K562 (cell line): ENCODE data around the gene MRPL10. TPM values are rescaled to one million over a fixed set of nuclear protein-coding genes. Genes with fewer than 3 reads are reported as not detected.

Experiments used
- BCL6 ChIP-seq: fragments of 250-450 bp; sonication (Bioruptor Pico); IDR thresholded peaks from 2 replicates; pipeline ENCODE4 v1.4.0; 2020
- ETS1 ChIP-seq: conservative IDR thresholded peaks from 2 replicates; pipeline ENCODE4 v1.6.1; 2011; ENCODE audit warnings: low read depth, mild to moderate bottlenecking, low read length; ENCODE audit not compliant: control insufficient read depth
- FOXA1 ChIP-seq: fragments of 450-650 bp; IDR thresholded peaks from 2 replicates; pipeline ENCODE4 v1.6.1; 2016; ENCODE audit warnings: mild to moderate bottlenecking, borderline replicate concordance
- GATAD2A ChIP-seq: fragments of 450-650 bp; IDR thresholded peaks from 2 replicates; pipeline ENCODE4 v1.6.1; 2017
- GATAD2B ChIP-seq: fragments of 450-650 bp; IDR thresholded peaks from 2 replicates; pipeline ENCODE4 v1.6.1; 2017; ENCODE audit warnings: mild to moderate bottlenecking, borderline replicate concordance
- HINFP ChIP-seq: fragments of 450-650 bp; conservative IDR thresholded peaks from 2 replicates; pipeline ENCODE4 v1.6.1; 2016; ENCODE audit warnings: missing genetic modification characterization, low read depth, mild to moderate bottlenecking, control low read depth, missing compliant biosample characterization
- KDM1A ChIP-seq, 2 experiments: fragments of 450-650 bp; IDR thresholded peaks; 2 replicates each; pipeline ENCODE4 v1.6.1; 2016; ENCODE audit warnings: mild to moderate bottlenecking in 2 of 2
- POLR3A ChIP-seq: IDR thresholded peaks from 2 replicates; pipeline ENCODE4 v1.6.1; 2011; ENCODE audit warnings: borderline replicate concordance, mild to moderate bottlenecking, moderate library complexity; ENCODE audit not compliant: insufficient read length, insufficient read depth; ENCODE audit errors: extremely low read depth
- RBM14 ChIP-seq: fragments of 200-400 bp; formaldehyde crosslinking; IDR thresholded peaks from 2 replicates; pipeline ENCODE4 v1.6.1; 2018; ENCODE audit warnings: low read depth, mild to moderate bottlenecking, low read length, moderate library complexity, borderline replicate concordance; ENCODE audit not compliant: insufficient read depth
- YY1 ChIP-seq, 3 experiments: IDR thresholded peaks; 2 replicates each; pipeline ENCODE4 v1.6.1; 2011; ENCODE audit warnings: low read length in 2 of 3, mild to moderate bottlenecking in 2 of 3, moderate library complexity in 2 of 3, borderline replicate concordance in 1 of 3, control low read depth in 1 of 3, low read depth in 1 of 3; ENCODE audit not compliant: insufficient read depth in 3 of 3, insufficient replicate concordance in 2 of 3, control insufficient read depth in 1 of 3, insufficient read length in 1 of 3; ENCODE audit errors: extremely low read depth in 1 of 3
- ZBED1 ChIP-seq: IDR thresholded peaks from 2 replicates; pipeline ENCODE4 v1.6.1; 2014
- ZFPM2 ChIP-seq: fragments of 250-450 bp; sonication (Bioruptor Pico); IDR thresholded peaks from 2 replicates; pipeline ENCODE4 v1.5.1; 2022; ENCODE audit warnings: mild to moderate bottlenecking
- ZFX ChIP-seq: sonication (generic); formaldehyde crosslinking; IDR thresholded peaks from 2 replicates; pipeline ENCODE4 v1.8.0; 2022; ENCODE audit warnings: mild to moderate bottlenecking, missing genetic modification reagents, moderate library complexity
- ZNF184 ChIP-seq: sonication (generic); formaldehyde crosslinking; IDR thresholded peaks from 2 replicates; pipeline ENCODE4 v1.5.0; 2020; ENCODE audit warnings: missing genetic modification reagents
- ZNF282 ChIP-seq: sonication (generic); formaldehyde crosslinking; IDR thresholded peaks from 2 replicates; pipeline ENCODE4 v1.8.1; 2023; ENCODE audit warnings: missing genetic modification reagents
- ZNF609 ChIP-seq: sonication (generic); formaldehyde crosslinking; IDR thresholded peaks from 2 replicates; pipeline ENCODE4 v1.8.1; 2023; ENCODE audit warnings: missing genetic modification reagents, mild to moderate bottlenecking, borderline replicate concordance
- ZNF639 ChIP-seq, 2 experiments: fragments of 200-800 bp in 1 of 2; sonication (Bioruptor generic) in 1 of 2; sonication (generic) in 1 of 2; formaldehyde crosslinking in 1 of 2; IDR thresholded peaks in 1 of 2; conservative IDR thresholded peaks in 1 of 2; 2 replicates each; pipeline versions ENCODE4 v1.5.0 to v1.6.1; 2016 to 2020; ENCODE audit warnings: missing compliant biosample characterization in 1 of 2, missing genetic modification characterization in 1 of 2, missing genetic modification reagents in 1 of 2
- ZNF79 ChIP-seq: fragments of 250-450 bp; sonication (Bioruptor Pico); IDR thresholded peaks from 2 replicates; pipeline ENCODE4 v1.4.0; 2020; ENCODE audit warnings: low read depth, mild to moderate bottlenecking, moderate library complexity
- polyA plus RNA-seq, 8 experiments: library from polyadenylated mRNA; depleted of rRNA in 4 of 8; stranded (reverse) in 5 of 8; unstranded in 3 of 8; fragments of >200 nt; fragmentation: Nextera tagmentation in 2 of 8; fragmentation: Illumina TruSeq in 1 of 8; extraction: Ambion mirVana in 2 of 8; extraction: Trizol in 1 of 8; gene quantifications; 2 replicates each; pipeline versions ENCODE4 v1.2.1 to v1.2.3, GENCODE V29; 2011 to 2014; ENCODE audit warnings: inconsistent platforms in 1 of 8, missing spikeins in 1 of 8
- total RNA-seq, 7 experiments: library from RNA; depleted of rRNA in 6 of 7; stranded (reverse); fragments of >200 nt in 6 of 7; fragmentation: Illumina TruSeq in 2 of 7; extraction: Trizol in 2 of 7; gene quantifications; 2 replicates each; pipeline versions ENCODE4 v1.2.1 to v1.2.3, GENCODE V29; 2011 to 2021; ENCODE audit warnings: low replicate concordance in 1 of 7

MRPL10 gene
- total and polyA plus RNA-seq, 9 of the 15 experiments (the other 6 are each of a cell fraction or from before 2014, with no cell fraction given), result 27.8 to 105 (median 67.3) TPM

GRCh38 chr17:47877368-47878034, 46.2 kb upstream of the MRPL10 start (continued):
- TF ChIP-seq BCL6 (CRISPR knock-in tag) (no peak), KDM1A (IDR thresholded peaks at IDR 0.05) (peak; percentile 86 to 94), GATAD2B (no peak; the same call in 1 of the 2 replicates), RBM14 (no peak), ZNF184 (CRISPR knock-in tag) (no peak), ZNF79 (CRISPR knock-in tag) (no peak), ZFX (CRISPR knock-in tag) (peak; percentile 19; the same call in 1 of the 2 replicates), ZNF282 (CRISPR knock-in tag) (no peak), HINFP (tag) (no peak), ZFPM2 (CRISPR knock-in tag) (no peak), ZNF609 (CRISPR knock-in tag) (no peak), POLR3A (no peak), FOXA1 (no peak), ZNF639 (CRISPR knock-in tag; conservative IDR thresholded peaks at IDR 0.05 in 1 of 2, IDR thresholded peaks at IDR 0.05 in 1 of 2) (peak in 1 of 2 experiments; percentile 72; a peak in 1 of 4 replicates), ZBED1 (no peak), YY1 (IDR thresholded peaks at IDR 0.05; ENCODE audit: borderline replicate concordance in 1 of 3, control insufficient read depth in 1 of 3, extremely low read depth in 1 of 3, insufficient read depth in 3 of 3, insufficient read length in 1 of 3, insufficient replicate concordance in 2 of 3, low read depth in 1 of 3, low read length in 2 of 3) (peak in 1 of 3 experiments; percentile 24), GATAD2A (no peak; the same call in 1 of the 2 replicates), ETS1 (no peak; the same call in 1 of the 2 replicates)
